Suprapubic skin (tissue), 4 donors: ENCODE results near the gene GPN2.

Experiments
- EP300 ChIP-seq: sonication (generic); formaldehyde crosslinking; IDR thresholded peaks from one replicate; pipeline ENCODE4 v1.6.1; 2017; ENCODE audit warnings: antibody characterized with exemption
- POLR2AphosphoS5 ChIP-seq, 3 donors: sonication (generic); formaldehyde crosslinking; IDR thresholded peaks; one replicate each; pipeline ENCODE4 v1.6.1; 2017; ENCODE audit warnings: antibody characterized with exemption in 3 of 3
- TF ChIP-seq, protein P1 (sequence below), 2 donors: fragments of 200-600 bp in 1 of 2; fragments of 450-650 bp in 1 of 2; sonication (generic) in 1 of 2; IDR thresholded peaks; one replicate each; pipeline ENCODE4 v1.5.1; 2016 to 2019; ENCODE audit warnings: antibody characterized with exemption in 2 of 2, mild to moderate bottlenecking in 1 of 2, moderate library complexity in 1 of 2

DNA sequence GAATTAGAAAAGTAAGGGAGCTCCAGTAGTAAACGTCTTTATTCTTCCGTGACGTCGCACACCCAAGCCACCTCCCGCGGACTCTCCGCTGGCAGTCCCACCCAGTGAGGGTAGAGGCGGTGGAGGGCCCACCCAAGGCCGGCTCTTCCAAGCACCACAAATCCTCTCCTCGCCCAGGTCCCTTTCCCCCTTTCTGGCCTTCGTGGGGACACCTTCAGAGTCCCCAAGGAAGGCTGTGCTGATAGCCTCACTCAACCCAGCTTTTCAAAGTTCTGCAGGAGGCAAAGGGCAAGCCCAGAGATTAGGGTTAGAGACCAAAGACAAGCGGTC lies 349 bp upstream of the GPN2 start:
- TF ChIP-seq EP300 (no peak), POLR2AphosphoS5 (IDR thresholded peaks at IDR 0.05) (no peak)
- TF ChIP-seq, protein P1, sequence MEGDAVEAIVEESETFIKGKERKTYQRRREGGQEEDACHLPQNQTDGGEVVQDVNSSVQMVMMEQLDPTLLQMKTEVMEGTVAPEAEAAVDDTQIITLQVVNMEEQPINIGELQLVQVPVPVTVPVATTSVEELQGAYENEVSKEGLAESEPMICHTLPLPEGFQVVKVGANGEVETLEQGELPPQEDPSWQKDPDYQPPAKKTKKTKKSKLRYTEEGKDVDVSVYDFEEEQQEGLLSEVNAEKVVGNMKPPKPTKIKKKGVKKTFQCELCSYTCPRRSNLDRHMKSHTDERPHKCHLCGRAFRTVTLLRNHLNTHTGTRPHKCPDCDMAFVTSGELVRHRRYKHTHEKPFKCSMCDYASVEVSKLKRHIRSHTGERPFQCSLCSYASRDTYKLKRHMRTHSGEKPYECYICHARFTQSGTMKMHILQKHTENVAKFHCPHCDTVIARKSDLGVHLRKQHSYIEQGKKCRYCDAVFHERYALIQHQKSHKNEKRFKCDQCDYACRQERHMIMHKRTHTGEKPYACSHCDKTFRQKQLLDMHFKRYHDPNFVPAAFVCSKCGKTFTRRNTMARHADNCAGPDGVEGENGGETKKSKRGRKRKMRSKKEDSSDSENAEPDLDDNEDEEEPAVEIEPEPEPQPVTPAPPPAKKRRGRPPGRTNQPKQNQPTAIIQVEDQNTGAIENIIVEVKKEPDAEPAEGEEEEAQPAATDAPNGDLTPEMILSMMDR (IDR thresholded peaks at IDR 0.05) = no peak
